ENCODE results near the gene ITIH1. TPM values are rescaled to one million over a fixed set of nuclear protein-coding genes. Genes with fewer than 3 reads are reported as not detected.

ITIH1 gene
- total RNA-seq, 1 experiment from 2014 or later = not detected

DNA sequence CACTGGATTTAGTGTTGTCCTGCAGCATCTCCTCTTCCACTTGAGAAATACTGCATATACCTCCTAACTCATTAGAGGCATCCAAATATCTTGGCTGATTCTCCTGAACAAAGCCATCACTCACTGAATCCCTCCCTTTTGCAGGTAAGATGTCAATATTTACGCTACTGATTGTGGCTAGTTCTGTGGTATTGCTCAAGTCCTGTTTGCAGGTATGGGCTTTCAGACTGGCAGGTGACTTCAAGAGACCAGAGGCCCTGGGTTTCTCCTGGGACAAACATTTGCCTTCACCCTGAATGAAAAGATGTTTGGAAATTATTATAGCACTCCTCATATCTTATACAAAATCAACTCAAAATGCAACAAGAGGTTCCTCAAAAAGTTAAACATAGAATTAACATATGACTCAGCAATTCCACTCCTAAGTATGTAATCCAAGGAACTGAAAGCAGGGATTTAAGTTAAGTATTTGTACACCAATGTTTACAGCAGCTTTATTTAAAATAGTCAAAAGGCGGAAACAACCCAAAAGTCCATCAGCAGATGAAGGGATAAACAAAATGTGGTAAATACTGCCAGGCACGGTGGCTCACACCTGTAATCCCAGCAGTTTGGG, 25.2 kb upstream of the ITIH1 start:
- ATAC-seq (no peak), DNase-seq (no peak)
- Histone ChIP-seq H3F3A (ENCODE audit: low read length, unreplicated experiment) (no peaks in the 10 kb centered on the region), H3K9me2 (replicated peaks; ENCODE audit: low read length) (no peaks in the 10 kb centered on the region), H3K9me3 (ENCODE audit: low read length) (no peaks in the 10 kb centered on the region), H3K27me3 (ENCODE audit: low read length) (no peaks in the 10 kb centered on the region), H3K4me1 (ENCODE audit: insufficient read depth, low read length) (no peaks in the 10 kb centered on the region), H2AFZ (ENCODE audit: low read length) (no peak overlapping the region), H3K4me3 (ENCODE audit: low read length) (no peak overlapping the region), H3K79me2 (ENCODE audit: low read length) (no peaks in the 10 kb centered on the region), H4K20me1 (ENCODE audit: low read length) (no peaks in the 10 kb centered on the region), H3K9ac (ENCODE audit: low read length) (no peak overlapping the region), H3K4me2 (ENCODE audit: low read length) (no peak overlapping the region), H3K27ac (ENCODE audit: low read length) (no peak overlapping the region), H3K36me3 (ENCODE audit: low read depth, low read length) (peaks cover 43% of the 10 kb centered on the region)
- no TSS peak for BruUV-seq (replicated peaks)
- ChIA-PET POLR2A (ENCODE audit: unreplicated experiment) (no interaction called here), CTCF (no interaction called here)
- no peak for TF ChIP-seq EZH2phosphoT487 (IDR thresholded peaks at IDR 0.05; ENCODE audit: borderline replicate concordance, low read length)
- TF ChIP-seq, protein P1, sequence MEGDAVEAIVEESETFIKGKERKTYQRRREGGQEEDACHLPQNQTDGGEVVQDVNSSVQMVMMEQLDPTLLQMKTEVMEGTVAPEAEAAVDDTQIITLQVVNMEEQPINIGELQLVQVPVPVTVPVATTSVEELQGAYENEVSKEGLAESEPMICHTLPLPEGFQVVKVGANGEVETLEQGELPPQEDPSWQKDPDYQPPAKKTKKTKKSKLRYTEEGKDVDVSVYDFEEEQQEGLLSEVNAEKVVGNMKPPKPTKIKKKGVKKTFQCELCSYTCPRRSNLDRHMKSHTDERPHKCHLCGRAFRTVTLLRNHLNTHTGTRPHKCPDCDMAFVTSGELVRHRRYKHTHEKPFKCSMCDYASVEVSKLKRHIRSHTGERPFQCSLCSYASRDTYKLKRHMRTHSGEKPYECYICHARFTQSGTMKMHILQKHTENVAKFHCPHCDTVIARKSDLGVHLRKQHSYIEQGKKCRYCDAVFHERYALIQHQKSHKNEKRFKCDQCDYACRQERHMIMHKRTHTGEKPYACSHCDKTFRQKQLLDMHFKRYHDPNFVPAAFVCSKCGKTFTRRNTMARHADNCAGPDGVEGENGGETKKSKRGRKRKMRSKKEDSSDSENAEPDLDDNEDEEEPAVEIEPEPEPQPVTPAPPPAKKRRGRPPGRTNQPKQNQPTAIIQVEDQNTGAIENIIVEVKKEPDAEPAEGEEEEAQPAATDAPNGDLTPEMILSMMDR (conservative IDR thresholded peaks at IDR 0.05; ENCODE audit: low read depth, low read length) = no peak
- no peak for TF ChIP-seq EZH2 (IDR thresholded peaks at IDR 0.05; ENCODE audit: low read length, unreplicated experiment)
- intact Hi-C loops (cut with micrococcal nuclease) = no loop called here

DNA sequence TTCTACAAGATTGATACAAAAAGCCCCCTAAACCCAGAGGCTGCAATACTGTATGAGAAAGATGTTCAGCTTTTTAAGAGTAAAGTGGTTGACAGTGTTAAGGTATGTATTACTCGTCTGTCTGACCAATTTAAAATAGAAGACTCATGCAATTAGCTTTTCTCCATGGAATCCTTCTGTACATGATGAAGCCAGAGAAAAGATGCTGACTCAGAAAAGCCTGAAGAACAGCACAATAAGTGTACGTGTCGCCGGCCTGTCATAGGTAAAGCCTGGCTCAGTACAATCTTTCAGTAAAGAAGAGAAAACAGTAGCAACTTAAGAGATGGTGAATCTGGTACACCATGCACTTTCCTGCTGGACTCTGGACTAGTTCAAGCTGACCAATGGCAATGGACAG, 23.0 kb upstream of the ITIH1 start:
- Histone ChIP-seq H3K79me2 (ENCODE audit: low read length) (no peaks in the 10 kb centered on the region), H3K27ac (ENCODE audit: low read length) (no peak overlapping the region), H4K20me1 (ENCODE audit: low read length) (no peaks in the 10 kb centered on the region), H3K27me3 (ENCODE audit: low read length) (no peaks in the 10 kb centered on the region), H3K9me2 (replicated peaks; ENCODE audit: low read length) (no peaks in the 10 kb centered on the region), H3K36me3 (ENCODE audit: low read depth, low read length) (peaks cover 43% of the 10 kb centered on the region), H3K9me3 (ENCODE audit: low read length) (no peaks in the 10 kb centered on the region), H2AFZ (ENCODE audit: low read length) (no peak overlapping the region), H3K4me2 (ENCODE audit: low read length) (no peak overlapping the region), H3K4me1 (ENCODE audit: insufficient read depth, low read length) (no peaks in the 10 kb centered on the region), H3F3A (ENCODE audit: low read length, unreplicated experiment) (no peaks in the 10 kb centered on the region), H3K9ac (ENCODE audit: low read length) (no peak overlapping the region), H3K4me3 (ENCODE audit: low read length) (no peak overlapping the region)
- POLR2A ChIA-PET (ENCODE audit: unreplicated experiment) = no interaction called here
- BruUV-seq (replicated peaks) = no TSS peak
- ATAC-seq (no peak), DNase-seq (no peak)
- TF ChIP-seq, protein P1 (conservative IDR thresholded peaks at IDR 0.05; ENCODE audit: low read depth, low read length) = no peak
- TF ChIP-seq EZH2phosphoT487 (IDR thresholded peaks at IDR 0.05; ENCODE audit: borderline replicate concordance, low read length) (no peak), EZH2 (IDR thresholded peaks at IDR 0.05; ENCODE audit: low read length, unreplicated experiment) (no peak)
- CTCF ChIA-PET = no interaction called here
- intact Hi-C loops (cut with micrococcal nuclease) = no loop called here

DNA sequence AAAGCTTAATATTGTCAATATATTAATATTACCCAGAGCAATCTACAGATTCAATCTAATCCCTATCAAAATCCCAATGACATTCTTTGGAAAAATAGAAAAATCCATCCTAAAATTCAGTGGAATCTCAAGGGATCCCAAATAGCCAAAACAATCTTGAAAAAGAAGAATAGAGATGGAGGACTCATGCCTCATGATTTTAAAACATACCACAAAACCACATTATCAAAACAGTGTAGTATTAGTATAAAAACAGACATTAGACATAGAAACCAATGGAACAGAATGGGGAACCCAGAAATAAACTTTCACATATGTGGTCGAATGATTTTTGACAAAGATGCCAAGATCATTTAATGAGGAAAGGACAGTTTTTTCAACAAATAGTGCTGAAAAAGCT, 21.3 kb upstream of the ITIH1 start:
- Histone ChIP-seq H3K4me3 (ENCODE audit: low read length) (no peak overlapping the region), H3K4me2 (ENCODE audit: low read length) (no peak overlapping the region), H3K9me2 (replicated peaks; ENCODE audit: low read length) (no peaks in the 10 kb centered on the region), H3K27me3 (ENCODE audit: low read length) (no peaks in the 10 kb centered on the region), H3K9me3 (ENCODE audit: low read length) (no peaks in the 10 kb centered on the region), H3K4me1 (ENCODE audit: insufficient read depth, low read length) (no peaks in the 10 kb centered on the region), H3K9ac (ENCODE audit: low read length) (no peak overlapping the region), H4K20me1 (ENCODE audit: low read length) (no peaks in the 10 kb centered on the region), H3K36me3 (ENCODE audit: low read depth, low read length) (peaks cover 48% of the 10 kb centered on the region), H3K27ac (ENCODE audit: low read length) (no peak overlapping the region), H3F3A (ENCODE audit: low read length, unreplicated experiment) (no peaks in the 10 kb centered on the region), H2AFZ (ENCODE audit: low read length) (no peak overlapping the region), H3K79me2 (ENCODE audit: low read length) (no peaks in the 10 kb centered on the region)
- no peak for ATAC-seq
- CTCF ChIA-PET = no interaction called here
- no peak for DNase-seq
- TF ChIP-seq, protein P1 (conservative IDR thresholded peaks at IDR 0.05; ENCODE audit: low read depth, low read length) = no peak
- TF ChIP-seq EZH2phosphoT487 (IDR thresholded peaks at IDR 0.05; ENCODE audit: borderline replicate concordance, low read length) (no peak), EZH2 (IDR thresholded peaks at IDR 0.05; ENCODE audit: low read length, unreplicated experiment) (no peak)
- POLR2A ChIA-PET (ENCODE audit: unreplicated experiment) = no interaction called here
- no TSS peak for BruUV-seq (replicated peaks)
- intact Hi-C loops (cut with micrococcal nuclease) = no loop called here

All from PC-3 (cell line).